DMS153 (cell line): Measurements from ENCODE around the gene ERICH4.
A peak's percentile ranks its signal among the peaks of the same experiment; 100 is the strongest.
"Not testable (repeated sequence)": the region's sequence is repeated elsewhere in the genome, so short reads cannot be mapped to it uniquely, and the experiment has no call there.

ENCODE experiments used
- DNase-seq: peaks from one replicate; lab custom pipeline; 2025; lab: John Stamatoyannopoulos, UW

The ERICH4 gene

DNA sequence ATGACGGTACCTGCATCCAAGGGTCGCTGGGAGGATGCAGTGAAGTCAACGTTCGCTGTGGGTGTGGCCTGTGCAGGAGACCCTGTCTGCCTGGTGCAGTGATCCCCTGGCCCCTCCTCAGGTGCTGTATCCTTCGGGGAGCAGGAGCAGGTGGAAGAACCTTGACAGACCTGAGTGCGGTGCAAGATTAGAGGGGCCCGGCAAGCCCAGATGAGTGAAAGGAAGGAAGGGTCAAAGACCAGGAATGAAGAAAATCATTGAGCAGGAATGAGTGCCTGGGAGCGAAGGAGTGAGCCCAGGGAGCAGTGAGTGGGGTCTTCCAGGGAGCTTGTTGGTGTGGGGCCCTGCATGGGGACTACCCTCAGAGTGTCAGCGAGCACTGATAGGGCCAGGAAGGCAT, 28.5 kb upstream of the ERICH4 start:
- no peak for DNase-seq

DNA sequence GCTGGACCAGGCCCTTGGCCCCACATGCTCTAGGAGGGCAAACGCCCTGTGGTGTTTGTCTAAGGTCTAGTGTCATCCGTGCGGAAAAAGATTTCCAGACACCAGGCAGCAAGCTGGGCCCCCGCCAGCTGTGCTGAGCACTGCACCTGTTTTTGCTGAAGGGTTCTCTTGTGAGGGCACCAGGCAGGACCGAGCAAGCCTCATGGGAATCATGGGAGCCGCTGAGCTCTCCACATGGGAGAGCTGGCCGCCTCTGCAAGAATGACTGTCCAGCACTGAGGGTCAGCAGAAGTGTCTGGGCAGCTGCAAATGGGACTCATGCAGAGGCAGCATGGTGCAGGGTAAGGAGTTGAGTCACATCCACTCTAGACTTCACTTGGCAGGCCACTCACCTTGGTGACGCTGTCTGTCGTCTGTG, 27.8 kb upstream of the ERICH4 start:
- DNase-seq = peak; percentile 12

DNA sequence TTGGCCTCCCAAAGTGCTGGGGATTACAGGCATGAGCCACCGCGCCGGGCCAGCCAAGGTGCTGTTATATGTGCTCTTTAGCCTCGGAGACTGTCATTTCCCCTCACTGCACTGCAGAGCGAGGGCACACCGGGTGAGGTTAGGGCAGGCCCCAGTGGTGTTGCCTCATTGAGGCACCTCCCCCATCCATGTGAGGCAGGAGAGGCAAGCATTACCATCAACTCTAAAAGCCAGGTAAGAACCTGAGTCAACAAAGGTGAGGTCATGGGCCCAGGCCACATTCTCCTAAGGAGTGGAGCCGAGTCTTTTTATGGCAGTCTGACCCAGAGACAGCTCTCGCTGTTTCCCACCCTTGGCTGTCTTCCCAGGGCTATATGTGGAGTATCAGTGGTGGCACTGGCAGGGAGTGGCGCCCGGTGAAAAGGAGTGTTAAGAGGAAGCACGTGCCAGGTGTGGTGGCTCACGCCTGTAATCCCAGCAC, 26.7 kb upstream of the ERICH4 start:
- DNase-seq = peak; percentile 47

DNA sequence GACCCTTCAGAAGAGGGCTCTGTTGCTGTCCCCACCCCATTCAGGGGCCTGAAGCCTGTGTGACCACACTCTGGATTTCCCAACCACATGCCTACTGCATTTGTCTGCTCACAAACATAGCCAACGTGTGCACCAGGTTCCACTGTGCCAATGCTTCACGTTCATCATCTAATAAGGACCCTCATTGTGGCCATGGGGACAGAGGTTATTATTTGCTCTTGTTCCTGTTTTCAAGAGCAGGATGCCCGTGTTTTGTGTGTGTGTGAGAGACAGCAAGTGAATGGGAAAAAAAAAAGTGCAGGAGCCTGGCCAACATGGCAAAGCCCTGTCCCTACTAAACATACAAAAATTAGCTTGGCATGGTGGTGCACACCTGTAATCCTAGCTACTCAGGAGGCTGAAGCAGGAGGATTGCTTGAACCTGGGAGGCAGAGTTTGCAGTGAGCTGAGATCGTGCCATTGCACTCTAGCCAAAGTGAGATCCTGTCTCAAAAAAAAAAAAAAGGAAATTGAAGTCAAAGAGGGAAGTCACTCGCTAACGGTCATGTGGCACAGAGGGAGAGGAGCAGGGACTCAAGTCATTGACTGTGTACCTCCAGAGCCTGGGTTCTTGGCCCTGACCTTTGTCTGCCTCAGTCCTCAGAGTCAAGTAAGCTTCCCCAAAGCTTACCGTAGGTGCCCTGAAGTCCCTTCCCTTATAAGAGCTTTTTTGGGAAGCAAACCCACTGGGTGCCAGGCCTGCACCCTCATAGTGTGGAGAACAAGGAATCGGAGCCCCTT, 22.7 kb upstream of the ERICH4 start:
- DNase-seq = no peak

DNA sequence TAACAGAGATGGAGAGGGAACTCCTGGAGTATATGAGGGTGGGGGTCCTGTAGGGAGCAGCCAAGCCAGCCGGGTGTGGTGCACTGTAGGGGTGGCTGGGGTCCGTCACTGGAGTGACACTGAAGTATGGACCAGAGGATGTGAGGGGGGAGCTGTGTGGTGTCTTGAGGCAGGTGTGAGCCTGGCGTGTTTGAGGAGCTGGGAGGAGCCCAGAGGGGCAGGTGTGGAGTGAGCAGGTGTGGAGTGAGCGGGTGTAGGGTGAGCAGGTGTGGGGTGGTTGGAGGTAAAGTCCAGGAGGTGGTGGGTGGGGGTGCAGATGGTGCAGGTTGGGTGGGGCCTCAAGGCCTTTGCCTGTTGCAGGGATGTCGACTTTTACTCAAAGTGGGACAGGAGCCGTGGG, 21.6 kb upstream of the ERICH4 start:
- DNase-seq = peak; percentile 55

DNA sequence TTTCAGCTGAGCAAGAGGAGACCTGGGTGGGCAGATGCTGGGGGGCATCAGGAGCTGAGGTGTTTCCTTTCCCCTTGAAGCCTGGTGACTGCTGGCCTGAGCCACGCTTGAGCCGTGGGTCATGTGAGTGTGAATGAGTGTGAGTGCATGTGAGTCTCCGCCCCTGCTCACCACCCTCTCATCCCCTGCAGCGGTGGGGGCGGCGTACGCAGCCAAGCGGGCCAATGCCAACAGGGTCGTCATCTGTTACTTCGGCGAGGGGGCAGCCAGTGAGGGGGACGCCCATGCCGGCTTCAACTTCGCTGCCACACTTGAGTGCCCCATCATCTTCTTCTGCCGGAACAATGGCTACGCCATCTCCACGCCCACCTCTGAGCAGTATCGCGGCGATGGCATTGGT, 21.0 kb upstream of the ERICH4 start:
- DNase-seq = no peak

DNA sequence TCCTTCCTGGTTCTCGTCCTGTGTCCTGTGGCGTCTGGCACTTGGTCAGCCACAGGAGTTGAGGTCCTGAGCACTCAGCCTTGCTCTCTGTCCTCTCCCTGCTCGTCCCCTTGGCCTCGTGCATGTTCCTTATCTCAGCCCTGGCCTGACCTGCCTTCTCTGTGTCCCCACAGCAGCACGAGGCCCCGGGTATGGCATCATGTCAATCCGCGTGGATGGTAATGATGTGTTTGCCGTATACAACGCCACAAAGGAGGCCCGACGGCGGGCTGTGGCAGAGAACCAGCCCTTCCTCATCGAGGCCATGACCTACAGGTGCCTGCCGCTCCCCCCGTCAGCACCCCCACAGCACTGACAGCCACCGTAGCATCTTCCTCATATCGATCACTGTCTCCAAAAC, 20.5 kb upstream of the ERICH4 start:
- DNase-seq = no peak

DNA sequence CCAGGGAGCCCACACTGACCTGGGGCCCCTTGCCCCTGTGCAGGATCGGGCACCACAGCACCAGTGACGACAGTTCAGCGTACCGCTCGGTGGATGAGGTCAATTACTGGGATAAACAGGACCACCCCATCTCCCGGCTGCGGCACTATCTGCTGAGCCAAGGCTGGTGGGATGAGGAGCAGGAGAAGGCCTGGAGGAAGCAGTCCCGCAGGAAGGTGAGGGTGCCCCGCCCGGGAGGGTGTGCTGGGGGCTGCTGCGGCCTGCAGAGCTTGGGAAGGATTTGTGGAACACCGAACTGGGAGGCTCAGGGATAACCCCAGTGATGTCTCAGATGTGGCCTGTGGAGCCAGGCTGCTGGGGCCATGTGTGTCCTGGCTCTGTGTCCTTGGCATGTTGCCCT, 20.0 kb upstream of the ERICH4 start:
- DNase-seq = no peak

DNA sequence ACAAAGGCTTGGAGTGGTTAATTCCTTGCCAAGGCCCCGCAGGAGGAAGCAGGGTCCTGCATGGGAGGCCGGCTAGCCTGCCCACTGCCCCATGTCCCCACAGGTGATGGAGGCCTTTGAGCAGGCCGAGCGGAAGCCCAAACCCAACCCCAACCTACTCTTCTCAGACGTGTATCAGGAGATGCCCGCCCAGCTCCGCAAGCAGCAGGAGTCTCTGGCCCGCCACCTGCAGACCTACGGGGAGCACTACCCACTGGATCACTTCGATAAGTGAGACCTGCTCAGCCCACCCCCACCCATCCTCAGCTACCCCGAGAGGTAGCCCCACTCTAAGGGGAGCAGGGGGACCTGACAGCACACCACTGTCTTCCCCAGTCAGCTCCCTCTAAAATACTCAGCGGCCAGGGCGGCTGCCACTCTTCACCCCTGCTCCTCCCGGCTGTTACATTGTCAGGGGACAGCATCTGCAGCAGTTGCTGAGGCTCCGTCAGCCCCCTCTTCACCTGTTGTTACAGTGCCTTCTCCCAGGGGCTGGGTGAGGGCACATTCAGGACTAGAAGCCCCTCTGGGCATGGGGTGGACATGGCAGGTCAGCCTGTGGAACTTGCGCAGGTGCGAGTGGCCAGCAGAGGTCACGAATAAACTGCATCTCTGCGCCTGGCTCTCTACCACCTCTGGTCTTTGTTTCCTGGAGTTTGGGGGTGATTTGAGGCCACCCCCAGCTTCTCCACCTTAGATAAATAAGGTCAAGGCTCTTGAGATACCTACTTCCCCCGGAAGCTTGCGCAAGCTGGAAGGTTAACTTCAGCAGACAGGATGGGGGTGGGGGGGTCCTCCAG, 18.4 kb upstream of the ERICH4 start:
- DNase-seq = no peak

DNA sequence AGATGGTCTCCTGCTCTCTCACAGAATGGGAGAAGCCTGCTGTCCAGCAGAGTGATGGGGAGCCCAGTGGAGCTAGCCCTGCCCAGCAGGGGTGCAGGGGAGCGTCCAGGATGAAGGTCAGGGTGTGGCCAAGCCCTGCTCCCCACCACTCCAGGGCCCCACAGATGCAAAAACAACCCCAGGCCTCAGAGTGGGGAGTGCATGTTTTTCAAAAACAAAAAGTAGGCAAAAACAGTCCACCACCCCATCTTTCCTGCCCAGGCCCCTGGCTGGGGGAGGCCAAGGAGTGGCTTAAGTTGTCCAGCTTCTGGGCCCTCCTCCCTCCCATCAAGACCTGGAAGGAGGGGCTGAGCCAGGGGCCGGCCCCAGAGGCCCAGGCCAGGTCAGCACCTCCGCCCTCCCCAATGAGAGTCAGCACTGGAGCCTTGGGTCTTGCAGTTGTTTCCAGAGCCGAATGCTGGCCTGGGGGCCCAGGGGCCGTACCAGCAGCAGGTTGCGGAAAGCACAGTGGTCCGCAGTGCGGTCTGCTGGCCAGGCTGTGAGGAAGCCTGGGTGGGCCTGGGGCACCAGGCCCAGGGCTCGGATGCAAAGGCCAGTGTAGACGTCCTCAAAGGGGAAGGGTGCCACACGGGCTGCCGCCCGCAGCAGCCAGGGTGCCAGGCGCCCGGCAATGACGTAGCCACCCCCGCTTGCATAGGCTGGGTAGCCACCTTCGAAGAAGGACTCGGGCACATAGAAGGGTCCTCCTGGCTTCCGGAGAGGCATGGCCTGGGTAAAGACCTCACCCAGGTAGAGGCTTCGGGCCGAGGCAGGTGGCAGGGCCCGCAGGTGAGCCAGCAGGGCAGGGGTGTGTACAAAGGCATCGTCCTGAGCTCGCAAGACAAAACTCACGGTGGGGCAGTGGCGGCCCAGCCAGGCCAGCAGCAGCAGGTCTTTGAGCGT, 17.5 kb upstream of the ERICH4 start:
- DNase-seq = no peak

DNA sequence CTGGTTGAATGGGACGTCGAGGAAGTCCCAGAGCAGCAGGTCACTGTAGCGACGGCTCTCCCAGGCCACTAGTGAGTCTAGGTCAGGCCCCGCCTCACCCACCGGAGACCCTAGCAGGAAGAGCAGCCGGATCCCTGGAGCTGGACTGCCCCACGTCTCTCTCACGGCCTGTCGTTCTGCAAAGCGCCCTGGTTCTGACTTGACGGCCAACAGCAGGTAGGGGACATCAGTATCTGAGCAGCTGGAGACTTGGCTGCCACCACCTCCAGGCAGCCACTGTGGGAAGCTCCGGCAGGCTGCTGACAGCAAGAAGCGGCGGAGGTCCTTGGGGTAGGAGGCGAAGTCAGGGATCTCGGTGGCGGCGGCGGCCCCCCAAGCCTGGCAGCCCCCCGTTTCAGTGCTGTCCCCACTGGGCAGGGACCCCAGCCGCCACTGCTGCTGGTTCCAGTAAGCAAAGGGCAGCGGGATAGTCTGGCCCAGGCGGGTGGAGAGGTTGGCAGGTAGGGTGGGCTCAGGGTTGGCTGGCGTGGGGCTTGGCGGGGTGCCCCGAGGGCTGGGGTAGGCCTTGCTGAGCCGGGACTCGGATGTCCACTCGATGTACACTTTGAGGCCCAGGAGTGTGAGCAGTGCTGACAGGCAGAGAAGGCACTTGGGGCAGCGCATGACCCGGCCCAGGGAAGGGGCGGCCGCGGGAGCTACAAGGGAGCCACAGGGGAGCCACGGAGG, 16.7 kb upstream of the ERICH4 start:
- no peak for DNase-seq

DNA sequence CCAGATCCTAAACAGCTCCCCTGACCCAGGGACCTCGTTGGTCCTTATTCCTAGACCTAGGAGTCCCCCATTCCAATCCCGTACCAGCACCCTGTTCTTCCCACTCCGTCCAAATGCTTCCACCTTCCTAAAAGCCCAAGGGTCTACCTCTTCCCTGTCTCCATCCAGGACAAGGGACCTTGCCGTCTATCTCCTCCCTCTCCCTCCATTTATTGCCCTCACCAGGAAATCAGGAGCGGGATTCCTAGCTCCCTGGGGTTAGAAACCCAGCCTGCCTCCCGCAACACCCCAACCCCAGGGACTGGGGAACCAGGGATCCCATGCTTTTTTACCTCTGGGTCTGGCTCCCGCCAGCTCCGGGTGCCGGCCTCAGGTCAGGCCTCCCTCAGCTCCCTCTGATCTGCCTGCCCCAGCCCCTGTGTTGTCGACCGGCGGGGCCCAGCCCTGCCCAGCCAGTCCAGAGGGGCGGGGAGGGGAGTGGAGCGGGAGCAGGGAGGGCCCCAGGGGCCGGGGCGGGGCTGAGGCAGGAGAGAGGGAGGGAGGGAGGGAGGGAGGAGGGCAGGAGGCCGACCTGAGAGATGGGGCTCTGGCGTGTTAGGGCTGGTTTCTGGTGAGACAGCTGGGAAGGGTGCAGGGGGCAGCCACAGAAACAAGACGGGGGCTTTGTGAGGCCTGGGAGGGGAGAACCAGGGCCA, 15.9 kb upstream of the ERICH4 start, which contains the start of gene B3GNT8:
B3GNT8 (minus strand) TSS at position 423 of the 695 bp plus-strand sequence. CDS start 596 bp downstream, outside the sequence.
- peak; percentile 64 for DNase-seq

DNA sequence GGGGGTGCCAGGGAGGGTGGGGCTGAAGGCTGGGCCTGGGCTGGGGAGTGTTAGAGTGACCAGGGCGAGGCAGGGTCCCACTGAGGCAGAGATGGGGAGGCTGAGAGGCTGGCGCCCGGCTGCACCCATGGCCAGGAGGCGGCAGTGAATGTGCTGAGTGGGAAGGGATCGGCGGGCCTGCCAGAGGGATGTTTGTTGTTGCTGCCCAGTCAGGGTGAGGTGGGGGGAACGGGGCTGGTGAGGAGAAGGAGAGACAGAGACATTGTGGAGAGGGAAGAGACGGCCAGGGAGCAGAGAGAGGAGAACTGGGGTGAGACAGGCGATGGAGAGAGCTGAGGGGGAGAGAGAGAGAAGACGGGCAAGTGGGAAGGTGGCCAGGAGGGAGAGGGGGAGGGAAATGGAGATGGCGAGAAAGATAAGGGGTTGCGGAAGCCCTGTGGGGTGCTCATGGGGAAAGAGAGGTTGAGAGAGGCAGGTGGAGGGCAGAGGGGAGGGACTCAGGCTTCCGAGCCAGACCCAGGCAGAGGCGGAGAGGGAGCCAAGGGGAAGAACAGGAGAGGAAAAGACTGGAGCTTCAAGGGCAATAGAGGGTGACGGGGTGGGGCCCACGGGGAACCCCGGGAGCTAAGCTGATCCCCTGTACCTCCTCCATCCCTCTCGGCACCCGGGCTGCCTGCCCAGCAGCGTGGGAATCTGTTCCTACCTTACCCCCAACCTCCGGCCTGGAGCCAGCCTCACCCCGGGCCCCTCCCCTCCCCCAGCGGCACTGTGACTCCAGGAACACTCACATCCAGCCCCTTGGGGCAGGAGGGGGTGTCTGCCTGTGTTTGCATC, 15.1 kb upstream of the ERICH4 start:
- peak; percentile 53 for DNase-seq

DNA sequence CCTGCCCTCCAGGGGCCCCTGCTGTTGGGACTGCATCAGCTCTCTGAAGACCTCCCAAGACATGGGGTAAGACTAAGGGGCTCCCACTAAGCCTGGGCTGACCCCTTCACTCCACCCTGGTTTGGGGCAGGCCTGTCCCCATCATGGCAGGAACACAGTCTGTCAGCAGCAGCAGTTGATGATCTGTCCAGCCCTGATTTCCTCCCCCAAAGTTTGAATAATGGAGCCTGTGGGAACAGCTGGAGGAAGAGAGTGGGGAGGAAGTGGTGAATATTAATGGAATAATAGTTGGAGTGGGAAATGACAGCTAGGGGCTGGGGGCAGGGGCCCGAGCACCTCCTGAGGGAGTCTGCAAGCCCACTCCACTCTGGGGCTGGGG, 14.5 kb upstream of the ERICH4 start:
- no peak for DNase-seq

DNA sequence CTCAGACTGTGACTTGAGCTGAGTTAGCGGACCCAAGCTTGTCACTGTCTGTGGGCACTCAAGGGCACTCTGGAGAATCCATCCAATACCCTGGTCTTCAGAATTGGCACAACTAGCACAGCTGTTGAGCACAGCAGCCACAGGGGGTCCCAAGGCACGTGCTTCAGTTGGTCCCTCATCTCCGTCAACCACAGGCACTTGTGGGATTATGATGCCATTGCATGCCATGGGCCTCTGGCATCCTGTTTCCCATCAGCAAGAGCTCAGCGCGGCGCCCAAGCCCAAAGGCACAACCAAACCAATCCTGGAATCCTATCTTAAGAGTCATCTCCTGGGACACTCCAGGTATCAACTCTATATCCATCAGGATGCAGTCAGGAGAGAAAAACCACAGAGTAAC, 12.0 kb upstream of the ERICH4 start:
- no peak for DNase-seq

DNA sequence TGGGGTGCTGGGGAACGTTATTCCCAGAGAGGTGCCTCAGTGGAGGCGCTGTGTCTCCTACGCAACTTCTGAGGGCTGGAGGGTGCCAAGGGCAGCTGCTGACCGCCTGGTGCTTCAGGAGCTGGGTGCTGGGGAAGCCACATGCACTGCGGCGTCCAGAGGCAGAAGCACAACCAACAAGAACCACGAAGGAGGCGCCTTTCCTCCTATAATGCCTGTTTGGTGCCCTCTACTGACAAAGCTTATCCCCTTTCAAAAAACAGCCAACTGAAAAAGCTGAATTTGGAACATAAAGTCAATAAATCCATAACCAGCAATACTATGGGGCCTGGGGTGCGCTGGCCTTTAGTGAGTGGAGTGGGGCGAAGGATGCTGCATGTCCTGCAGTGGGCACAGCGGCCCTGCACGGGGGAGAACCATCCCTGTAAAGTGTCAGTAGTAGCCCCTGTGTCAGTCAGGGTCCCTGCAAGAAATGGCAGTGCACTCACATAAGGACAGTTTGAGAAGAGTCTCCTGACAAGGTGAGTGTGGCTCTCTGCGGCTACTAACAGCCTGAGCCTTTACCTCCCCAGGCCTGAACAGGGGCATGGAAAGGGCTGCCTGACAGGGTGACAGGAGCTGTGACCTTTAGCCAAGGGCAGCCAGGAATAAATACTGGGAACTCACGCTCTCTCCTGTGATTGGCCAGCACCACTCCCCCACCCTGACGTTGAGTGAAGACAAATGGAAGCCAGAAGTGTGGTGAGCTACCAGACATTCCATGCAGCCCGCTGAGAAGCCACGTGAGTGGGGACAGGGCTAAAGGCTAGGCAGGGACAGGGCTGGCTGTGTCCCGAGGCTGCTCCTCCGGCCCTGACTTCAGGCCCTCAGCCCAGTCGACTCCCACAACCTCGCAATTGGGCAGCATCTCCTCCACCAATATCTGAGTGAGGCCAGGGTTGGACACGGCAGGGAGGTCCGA, 11.2 kb upstream of the ERICH4 start:
- DNase-seq = no peak

DNA sequence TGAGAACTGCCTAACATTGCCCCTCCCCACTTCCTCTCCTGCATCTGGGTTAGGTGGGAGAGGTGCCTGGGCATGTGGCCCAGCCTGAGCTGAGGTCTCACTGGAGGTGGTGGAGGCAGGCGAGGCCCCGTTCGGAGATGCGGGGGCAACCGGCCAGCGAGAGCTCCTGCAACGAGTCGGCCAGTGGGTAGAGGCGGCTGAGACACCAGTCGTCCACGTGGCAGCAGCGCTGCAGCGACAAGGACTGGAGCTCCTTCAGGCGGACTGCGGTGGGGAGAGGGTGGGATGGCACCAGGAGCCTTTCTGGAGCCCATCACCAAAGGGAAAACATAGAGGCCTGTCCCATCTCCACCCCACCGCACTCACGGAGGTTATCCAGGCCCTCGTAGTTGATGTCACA, 9.8 kb upstream of the ERICH4 start:
- no peak for DNase-seq

DNA sequence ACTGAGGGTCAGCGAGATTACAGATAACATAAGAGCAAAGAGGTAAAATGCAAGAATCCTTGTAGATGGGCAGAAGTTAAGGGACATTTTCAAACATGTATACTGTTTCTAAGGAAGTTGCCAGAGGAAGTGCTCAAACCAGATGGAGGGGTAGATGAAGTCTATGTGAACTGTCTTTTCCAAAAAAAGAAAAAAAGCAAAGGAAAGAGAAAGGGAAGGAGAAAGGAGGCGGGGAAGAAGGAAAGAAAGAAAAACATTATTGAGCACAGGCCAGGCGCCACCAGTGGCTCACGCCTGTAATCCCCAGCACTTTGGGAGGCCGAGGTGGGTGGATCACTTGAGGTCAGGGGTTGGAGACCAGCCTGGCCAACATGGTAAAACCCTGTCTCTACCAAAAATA, 8.5 kb upstream of the ERICH4 start:
- DNase-seq = no peak

DNA sequence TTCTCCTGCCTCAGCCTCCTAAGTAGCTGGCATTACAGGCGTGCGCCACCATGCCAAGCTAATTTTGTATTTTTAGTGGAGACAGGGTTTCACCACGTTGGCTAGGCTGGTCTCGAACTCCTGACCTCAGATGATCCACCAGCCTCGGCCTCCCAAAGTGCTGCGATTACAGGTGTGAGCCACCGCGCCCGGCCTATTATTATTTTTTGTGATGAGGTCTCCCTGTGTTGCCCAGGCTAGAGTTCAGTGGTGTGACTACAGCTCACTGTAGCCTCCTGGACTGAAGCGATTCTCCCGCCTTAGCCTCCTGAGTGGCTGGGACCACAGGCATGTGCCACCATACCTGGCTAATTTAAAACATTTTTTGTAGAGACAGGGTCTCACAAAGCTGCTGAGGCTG, 7.6 kb upstream of the ERICH4 start:
- not testable (repeated sequence) for DNase-seq
